ENCODE measurements around the gene ADNP.

Gene ADNP

GRCh38 chr20:50932016-50932485 is 814 bp upstream of the ADNP start:
- DNase-seq = no peak

- no peak for DNase-seq
Measured at GRCh38 chr20:50930976-50931305, 296 bp downstream of the ADNP start.

DNA sequence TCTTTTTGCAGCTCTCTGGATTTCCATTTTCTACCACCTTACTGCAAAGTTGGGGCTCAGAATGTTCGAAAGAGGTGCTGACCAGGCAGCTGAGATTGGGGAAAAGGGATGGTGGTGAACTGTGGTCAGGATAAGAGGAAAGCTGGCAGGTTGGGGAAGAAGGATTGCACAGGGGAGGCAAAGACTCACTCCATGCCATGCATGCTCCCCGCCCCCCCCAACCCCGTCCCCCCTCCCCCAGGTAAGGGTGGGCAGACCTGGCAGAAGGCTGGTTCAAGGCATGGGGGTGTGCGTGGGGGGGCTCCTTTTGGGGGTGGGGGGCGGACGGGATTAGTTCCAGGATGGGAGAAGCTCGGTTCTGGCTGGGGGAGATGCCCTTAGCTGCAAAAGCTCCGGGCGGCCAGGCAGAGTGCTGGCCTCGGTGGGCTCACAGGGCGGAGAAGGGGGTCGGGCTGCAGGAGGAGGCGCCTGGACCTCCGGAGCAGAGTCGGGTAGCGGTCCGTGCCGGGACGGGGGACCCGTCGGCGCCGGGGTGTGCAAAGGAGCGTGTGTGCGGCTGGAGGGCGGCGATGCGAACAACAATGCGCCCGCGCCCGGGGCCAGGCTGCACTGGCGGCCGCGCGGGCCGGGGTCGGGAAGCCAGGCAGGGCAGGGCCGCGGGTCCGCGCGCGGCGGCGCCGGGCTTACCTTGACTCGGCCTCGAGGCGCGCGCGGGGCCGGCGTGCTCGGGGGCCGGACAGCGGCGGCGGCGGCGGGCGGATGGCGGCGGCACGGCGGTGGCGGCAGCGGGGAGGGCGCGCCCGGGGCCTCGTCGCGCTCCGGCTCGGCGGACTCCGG is 880 bp downstream of the ADNP start:
- DNase-seq = peak; percentile 34

DNA sequence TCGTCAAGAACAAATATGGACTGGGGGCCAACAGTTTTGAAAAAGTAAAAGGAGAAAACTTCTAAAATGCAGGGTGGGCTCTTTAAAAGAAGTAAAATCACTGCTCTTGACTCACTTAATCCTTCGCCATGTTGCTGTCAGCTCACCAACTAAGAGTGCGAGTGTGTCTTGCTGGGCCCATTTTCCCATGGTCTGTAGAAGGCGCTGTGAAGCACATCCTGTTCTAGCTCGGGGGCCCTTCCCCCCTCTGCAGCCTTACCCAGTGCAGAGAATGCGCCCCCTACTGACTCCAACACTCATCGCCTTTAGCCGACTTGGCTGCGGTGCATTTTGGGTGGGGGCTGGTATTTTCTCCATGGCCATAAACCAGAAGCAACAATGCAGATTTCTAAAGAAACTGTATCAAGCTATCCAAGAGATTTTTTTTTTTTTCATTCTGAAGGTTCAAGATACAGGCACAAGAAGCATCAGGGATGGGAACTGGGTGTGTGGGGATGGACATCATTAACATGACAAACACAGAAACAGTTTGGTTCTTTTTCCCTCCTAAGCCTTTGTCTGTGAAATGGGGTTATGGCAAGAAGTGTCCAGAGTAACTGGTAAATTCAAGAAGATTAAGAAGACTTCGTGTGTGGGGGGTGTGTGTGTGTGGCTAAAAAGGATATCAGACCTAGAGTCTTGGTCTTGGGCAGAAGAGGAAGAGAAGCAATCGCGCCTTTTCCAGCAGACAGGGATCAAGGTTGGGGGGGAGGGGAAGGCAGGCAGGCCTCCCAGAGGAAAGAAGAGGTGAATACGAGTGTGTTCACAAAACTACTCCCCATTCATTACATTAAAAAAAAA is 1.7 kb downstream of the ADNP start:
- DNase-seq = peak; percentile 87

GRCh38 chr20:50928469-50928868 is 2.8 kb downstream of the ADNP start:
- DNase-seq = no peak

GRCh38 chr20:50926530-50926929 is 4.7 kb downstream of the ADNP start:
- no peak for DNase-seq

DNA sequence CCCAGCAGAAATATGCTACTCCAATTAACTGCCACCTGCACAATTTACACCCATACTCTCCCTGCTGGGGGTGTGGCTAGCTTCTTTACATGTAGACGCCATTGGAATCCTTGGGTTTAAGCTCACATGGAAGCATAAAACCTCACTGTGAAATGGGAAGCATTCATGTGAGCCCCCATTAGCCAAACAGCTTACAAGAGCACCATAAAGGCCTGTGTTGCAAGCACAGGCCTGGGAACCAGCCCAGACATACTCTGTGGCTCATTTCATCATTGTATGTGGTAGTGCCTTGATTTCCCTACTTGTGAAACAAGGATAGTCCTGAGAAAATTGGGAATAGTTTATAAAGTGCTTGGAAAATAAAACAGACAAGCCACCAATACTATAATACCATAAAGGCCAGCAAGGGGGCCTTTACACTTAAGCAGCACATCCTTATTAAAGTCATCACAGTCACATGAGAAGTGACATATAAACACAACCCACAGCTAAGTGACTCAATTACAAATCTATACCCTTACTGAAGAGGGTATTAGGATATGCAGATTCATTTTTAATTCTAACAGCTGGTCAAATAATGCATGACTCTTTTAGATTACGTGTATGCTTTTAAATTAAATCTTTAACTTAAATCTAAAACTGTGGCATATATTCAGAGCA is 6.8 kb downstream of the ADNP start:
- no peak for DNase-seq

DNA sequence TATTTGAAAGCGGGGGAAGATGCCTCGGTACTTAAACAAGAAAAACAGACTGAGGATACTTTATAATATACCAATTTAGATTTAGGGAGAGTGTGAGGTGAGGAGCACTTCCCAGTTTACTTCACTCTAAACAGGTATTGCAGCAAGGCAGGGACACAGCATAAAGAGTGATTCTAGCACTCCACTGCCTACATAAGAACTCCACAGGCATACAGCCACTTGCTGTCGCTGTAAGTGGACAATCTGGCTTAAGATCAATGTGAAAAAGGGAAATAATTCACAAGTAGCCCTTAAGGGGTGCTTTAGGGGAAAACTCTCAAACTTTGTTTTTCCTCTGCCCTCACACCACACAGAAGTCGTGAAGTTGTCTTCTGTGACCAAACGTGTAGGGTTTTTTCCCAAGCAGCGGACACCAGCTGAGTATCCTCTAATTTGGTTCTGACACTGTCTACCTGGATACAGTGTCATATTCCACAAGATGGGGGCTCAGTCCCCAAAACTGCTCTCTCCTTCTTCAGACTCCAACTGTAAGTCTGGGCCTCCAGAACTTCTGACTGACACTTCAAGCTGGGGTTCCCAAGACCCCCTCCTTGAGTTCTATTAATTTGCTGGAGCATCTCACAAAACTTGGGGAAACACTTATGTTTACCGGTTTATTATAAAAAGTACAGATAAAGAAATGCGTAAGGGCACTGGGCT is 9.3 kb downstream of the ADNP start:
- no peak for DNase-seq

DNA sequence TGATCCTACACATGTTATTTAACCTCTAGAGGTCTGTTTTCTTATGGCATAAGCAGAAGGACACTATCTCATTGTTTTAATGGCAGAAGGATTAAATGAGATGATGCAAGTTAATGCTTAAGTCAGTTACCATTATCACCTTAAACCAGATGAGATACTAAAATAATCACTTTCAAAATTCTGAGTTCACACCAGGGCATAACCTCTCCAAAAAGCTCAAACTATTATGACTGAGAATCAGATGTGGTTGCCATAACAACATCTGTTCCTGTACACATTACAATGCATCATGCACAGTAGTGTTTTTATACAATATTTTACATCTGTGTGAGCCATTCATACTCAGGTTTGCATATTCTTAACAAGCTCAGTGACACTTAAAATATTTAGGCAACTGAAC is 10.2 kb downstream of the ADNP start:
- no peak for DNase-seq

GRCh38 chr20:50919567-50919966 is 11.7 kb downstream of the ADNP start:
- no peak for DNase-seq

- DNase-seq = no peak
Measured at GRCh38 chr20:50918403-50918802, 12.8 kb downstream of the ADNP start.

DNA sequence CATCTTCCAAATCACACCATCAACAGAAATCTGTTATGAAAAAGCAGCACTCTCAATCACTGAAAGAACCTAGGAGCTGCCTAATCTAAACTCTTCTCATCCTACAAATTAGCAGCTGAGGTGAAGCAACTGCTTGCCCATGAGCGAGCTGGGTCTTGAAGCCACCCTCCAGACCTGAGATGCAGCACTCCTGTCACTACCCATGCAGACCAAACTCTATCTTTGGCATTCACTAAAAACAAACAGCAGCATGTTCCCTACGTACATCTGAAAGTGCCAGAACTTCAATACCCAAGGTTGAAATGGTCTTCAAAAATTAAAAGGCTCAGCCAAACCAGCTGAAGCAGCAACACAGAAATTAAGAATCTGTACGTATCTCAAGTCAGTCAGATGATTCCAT is 14.3 kb downstream of the ADNP start:
- no peak for DNase-seq

DNA sequence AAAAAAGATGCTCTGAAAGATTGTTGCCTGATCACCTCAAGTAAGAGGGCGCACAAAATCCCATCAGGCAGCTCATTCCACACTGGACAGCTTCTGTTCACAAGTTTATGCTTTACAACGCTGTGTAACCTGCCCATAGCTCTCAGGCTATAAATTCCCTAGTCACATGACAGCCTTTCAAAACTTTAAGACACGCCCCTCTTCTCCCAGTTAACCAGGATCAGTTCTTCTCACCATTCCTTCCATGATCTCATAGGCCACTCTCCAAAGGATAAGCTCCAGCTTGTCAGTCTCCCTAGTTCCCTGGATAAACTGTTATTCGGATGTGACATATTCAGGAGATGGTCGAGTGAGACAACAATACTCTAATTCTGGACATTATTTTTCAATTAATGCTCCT is 15.0 kb downstream of the ADNP start:
- DNase-seq = no peak

- no peak for DNase-seq
Measured at GRCh38 chr20:50915424-50915823, 15.8 kb downstream of the ADNP start.

GRCh38 chr20:50913690-50914375 is 17.4 kb downstream of the ADNP start:
- DNase-seq = no peak

- DNase-seq = no peak
Measured at GRCh38 chr20:50911716-50912115, 19.5 kb downstream of the ADNP start.

DNA sequence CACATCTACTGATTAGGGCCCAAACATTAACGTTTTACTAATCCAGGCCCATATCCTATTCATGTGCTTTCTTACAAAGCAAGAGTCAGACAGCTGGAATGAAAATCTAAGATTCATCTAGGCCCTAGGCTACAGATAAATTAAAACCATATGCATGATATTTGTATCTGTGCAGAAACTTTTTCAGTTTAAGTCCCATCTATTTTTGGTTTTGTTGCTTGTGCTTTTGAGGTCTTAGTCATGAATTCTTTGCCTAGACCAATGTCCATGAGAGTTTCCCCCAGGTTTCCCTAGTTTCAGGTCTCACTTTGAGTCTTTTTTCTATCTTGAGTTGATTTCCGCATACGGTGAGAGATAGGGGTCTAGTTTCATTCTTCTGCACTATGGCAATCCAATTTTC is 20.2 kb downstream of the ADNP start:
- no peak for DNase-seq

GRCh38 chr20:50909413-50909812 is 21.8 kb downstream of the ADNP start:
- DNase-seq = no peak

- DNase-seq = no peak
Measured at GRCh38 chr20:50904067-50904570, 27.1 kb downstream of the ADNP start.

- no peak for DNase-seq
Measured at GRCh38 chr20:50903353-50904051, 27.7 kb downstream of the ADNP start.

DNA sequence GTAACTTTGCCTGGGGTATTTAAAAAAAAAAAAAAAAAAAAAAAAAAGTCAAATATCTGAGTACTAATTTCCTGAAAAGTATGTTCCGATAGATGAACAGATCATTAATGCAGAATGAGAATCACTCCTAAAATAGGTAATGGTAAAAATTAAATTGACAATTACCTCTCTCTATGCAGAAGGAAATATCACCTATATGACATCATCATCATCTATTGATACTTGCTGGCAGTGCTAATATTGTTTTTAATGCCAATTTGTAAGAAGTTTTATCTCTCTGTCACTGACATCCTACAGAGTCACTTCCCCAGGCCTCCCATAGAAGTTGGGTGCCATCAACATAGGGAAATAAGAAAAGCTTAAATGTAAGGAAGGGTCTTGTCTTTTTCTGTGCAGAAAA is 29.9 kb downstream of the ADNP start:
- no peak for DNase-seq

DNA sequence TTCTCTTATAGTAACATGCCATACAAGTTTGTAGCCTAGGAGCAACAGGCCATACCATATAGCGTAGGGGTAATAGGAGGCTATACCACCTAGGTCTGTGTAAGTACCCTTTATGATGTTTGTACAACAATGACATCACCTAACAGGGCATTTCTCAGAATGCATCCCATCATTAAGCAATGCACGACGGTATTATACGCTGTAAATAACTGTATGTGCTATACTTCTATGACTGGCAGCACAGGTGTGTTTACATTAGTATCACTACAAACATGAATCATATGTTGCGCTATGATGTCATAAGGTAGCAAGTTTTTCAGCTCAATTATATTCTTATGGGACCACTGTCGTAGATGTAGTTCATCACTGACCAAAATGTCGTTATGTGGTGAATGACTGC is 31.0 kb downstream of the ADNP start:
- DNase-seq = no peak

Measured in stimulated activated CD4-positive, alpha-beta T cell treated with anti-CD3 and anti-CD28 coated beads, Interleukin-4, amount 100 ng/mL, for 1 hour (primary cell).